ENCODE results near the gene MIF.
"Not testable (repeated sequence)": the region's sequence is repeated elsewhere in the genome, so short reads cannot be mapped to it uniquely, and the experiment has no call there.

MIF gene

DNA sequence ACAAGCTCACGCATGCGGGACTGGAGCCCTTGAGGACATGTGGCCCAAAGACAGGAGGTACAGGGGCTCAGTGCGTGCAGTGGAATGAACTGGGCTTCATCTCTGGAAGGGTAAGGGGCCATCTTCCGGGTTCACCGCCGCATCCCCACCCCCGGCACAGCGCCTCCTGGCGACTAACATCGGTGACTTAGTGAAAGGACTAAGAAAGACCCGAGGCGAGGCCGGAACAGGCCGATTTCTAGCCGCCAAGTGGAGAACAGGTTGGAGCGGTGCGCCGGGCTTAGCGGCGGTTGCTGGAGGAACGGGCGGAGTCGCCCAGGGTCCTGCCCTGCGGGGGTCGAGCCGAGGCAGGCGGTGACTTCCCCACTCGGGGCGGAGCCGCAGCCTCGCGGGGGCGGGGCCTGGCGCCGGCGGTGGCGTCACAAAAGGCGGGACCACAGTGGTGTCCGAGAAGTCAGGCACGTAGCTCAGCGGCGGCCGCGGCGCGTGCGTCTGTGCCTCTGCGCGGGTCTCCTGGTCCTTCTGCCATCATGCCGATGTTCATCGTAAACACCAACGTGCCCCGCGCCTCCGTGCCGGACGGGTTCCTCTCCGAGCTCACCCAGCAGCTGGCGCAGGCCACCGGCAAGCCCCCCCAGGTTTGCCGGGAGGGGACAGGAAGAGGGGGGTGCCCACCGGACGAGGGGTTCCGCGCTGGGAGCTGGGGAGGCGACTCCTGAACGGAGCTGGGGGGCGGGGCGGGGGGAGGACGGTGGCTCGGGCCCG, at the start of gene MIF:
TSS of gene MIF (plus strand) at position 439 of the 765 bp plus-strand sequence. CDS start at position 531, 92 bp downstream.
- peak; percentile 95 for DNase-seq (ENCODE audit: low spot score)

DNA sequence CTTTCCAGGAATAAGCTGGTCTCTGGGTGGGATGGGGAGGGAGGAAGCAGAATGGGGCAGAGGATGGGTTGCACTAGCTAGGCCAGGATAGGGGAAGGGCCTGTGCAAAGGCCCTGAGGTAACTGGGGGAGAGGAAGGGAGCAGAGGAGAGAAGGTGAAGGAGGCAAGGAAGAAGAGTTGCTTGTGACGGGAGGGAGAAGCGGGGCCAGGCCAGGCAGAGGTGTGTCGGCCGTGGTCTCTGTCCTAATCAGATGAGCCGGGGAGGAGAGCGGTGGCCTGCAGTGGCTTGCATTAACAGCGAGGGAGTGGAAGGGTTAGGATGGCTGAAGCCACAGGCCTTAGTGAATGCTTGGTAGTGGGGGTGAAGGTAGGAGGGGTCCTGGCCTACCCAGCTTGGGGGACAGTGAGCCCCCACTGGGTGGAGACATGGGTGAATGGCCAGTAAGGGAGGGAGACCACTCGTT, 49.4 kb upstream of the MIF start:
- no peak for DNase-seq (ENCODE audit: low spot score)

GRCh38 chr22:23845265-23846080, 48.7 kb upstream of the MIF start:
- no peak for DNase-seq (ENCODE audit: low spot score)

DNA sequence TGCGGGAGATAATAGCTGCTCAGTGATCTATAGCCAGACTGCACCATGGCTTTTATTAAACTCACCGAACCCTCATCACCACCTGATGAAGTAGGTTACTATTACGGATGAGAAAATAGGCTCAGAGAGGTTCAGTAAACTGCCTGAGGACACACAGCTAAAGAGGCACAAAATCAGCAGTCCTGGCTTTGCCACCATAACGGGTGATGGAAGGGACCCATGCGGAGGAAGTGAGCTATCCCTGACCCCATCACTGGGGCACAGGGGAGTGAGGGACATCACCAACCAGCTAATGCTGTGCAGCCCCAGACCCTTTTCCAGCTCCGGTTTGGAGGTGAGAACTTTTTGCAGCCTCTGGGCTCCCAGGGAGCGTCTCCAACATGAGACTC, 48.1 kb upstream of the MIF start:
- no peak for DNase-seq (ENCODE audit: low spot score)

DNA sequence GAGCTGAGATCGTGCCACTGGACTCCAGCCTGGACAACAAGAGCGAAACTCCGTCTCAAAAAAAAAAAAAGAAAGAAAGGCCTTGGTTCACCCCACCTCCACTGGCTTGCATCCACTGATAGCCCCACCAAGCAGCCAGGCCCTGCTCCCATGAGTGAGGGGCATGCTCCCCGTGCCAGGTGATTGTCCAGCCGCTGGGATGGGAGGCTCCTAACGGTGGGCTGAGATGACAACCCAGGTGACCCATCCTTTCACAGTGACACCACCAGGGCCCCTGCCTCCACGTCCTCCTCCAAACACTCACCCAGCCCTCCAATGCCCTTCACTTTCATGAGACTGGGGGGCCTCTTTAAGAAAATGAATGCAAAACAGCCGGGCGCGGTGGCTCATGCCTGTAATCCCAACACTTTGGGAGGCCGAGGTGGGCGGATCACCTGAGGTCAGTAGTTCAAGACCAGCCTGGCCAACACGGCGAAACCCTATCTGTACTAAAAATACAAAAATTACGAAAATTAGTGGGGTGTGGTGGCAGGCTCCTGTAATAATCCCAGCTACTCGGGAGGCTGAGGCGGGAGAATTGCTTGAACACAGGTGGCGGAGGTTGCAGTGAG, 46.8 kb upstream of the MIF start:
- DNase-seq (ENCODE audit: low spot score): no peak

GRCh38 chr22:23847991-23848864, 46.0 kb upstream of the MIF start:
- DNase-seq (ENCODE audit: low spot score): no peak

- peak; percentile 85 for DNase-seq (ENCODE audit: low spot score)
These were observed 44.9 kb upstream of the MIF start for GRCh38 chr22:23849009-23850006.

DNA sequence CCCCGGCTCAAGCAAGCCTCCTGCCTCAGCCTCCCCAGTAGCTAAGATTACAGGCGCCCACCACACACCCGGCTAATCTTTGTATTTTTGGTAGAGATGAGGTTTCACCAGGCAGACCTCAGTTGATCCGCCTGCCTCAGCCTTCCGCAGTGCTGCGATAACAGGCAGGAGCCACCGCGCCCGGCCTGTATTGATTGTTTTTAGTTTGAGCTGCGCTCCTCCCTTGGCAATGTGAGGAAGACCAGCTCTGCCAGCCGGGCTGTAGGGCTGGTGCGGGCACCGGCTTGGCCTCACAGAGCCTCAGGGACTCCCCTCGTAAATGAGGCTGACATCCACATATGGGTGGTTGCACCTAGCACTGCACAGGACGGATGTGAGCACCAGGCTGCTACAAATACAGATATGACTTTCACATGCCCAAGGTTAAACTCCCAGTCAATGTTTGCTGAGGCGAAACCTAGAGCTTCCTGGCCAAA, 44.0 kb upstream of the MIF start:
- DNase-seq (ENCODE audit: low spot score): no peak

GRCh38 chr22:23856721-23857605, 37.2 kb upstream of the MIF start:
- DNase-seq (ENCODE audit: low spot score): no peak

DNA sequence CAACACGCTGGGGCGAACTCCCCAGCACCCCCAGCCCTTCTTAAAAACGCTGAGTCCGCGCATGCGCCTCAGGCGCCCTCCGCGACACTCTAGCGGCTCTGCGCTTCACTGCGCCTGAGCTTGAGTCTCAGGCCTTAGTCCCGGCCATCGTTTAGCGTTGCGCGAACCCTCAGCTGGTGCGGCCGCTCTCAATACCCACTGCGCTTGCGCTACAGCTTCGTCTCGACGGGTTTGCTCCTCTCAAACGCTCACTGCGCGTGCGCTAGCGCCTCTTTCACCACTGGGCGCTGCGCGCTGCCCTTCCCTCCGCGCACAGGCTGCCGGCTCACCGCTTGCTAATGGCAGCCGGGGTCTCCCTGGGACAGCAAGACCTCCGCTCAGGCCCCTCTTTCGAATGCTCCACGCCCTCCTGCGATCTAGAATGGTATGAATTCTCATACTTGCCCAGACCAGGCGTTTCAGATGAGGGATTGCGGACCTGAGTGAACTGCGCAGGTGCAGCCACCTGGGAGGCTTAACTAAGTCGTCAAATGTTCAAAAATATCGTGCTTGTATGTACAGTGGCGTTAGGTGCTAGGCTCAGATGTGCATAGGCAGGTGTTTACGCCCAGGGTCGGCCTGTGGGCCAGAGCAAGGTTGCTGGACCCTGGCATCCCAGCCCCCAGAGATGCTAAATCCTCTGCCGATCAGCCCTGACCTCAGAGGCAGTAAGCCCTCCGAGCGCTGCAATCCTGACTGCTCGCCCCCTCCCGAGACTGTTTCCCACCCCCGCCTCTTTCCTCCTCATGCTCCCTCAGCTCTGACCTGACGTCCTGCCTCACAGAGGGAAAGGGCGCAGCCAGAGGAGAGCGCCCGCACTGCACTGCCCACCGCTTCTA, 36.3 kb upstream of the MIF start, which contains the start of gene SLC2A11:
TSS of gene SLC2A11 (plus strand) at position 270 of the 878 bp plus-strand sequence. CDS start at position 395, 125 bp downstream.
- DNase-seq (ENCODE audit: low spot score): peak; percentile 96

- DNase-seq (ENCODE audit: low spot score): no peak
These were observed 35.7 kb upstream of the MIF start for GRCh38 chr22:23858484-23858815.

GRCh38 chr22:23859201-23859600, 35.0 kb upstream of the MIF start:
- no peak for DNase-seq (ENCODE audit: low spot score)

DNA sequence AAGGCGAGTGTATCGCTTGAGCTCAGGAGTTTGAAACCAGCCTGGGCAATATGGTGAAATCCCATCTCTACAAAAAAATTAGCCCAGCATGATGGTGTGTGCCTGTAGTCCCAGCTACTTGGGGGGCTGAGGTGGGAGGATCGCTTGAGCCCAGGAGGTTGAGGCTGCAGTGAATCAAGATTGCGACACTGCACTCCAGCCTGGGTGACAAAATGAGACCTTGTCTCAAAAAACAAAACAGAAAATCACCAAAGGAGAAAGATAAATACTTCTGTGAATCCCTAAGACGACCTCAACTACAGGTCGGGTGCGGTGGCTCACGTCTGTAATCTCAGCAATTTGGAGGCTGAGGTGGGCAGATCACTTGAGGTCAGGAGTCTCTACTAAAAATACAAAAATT, 34.0 kb upstream of the MIF start:
- DNase-seq (ENCODE audit: low spot score): not testable (repeated sequence)

DNA sequence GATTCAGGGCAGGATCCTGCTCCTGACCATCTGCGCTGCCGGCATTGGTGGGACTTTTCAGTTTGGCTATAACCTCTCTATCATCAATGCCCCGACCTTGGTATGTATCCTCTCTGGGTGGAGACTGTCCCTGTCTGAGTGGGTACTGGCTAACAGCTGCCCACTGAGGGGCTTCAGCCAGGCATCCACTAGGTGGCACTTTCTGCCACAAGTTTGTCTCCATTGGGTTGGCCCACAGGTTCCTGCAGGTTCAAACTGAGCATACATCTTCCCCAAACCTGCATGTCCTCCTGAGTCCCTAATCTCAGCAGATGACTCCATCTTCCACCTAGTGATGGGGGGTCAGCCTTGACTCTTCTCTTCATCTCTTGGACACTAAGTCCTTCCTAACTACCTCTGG, 32.1 kb upstream of the MIF start:
- peak; percentile 17 for DNase-seq (ENCODE audit: low spot score)

GRCh38 chr22:23864499-23865154, 29.6 kb upstream of the MIF start:
- not testable (repeated sequence) for DNase-seq (ENCODE audit: low spot score)

- DNase-seq (ENCODE audit: low spot score): no peak
These were observed 25.6 kb upstream of the MIF start for GRCh38 chr22:23868580-23868979.

DNA sequence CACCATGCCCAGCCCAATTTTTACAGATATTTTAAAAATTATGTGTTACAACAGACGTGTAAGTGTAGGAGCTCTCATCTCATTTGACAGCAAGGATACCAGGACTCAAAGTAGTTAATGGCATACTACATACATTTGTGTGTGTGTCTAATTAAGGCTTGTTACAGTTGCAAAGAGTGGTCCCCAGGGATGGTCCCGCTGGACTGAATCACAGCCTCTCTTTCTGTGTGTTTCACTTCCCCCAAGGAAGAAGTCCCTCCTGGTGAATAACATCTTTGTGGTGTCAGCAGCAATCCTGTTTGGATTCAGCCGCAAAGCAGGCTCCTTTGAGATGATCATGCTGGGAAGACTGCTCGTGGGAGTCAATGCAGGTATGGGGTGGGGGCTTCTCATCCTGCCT, 19.3 kb upstream of the MIF start:
- DNase-seq (ENCODE audit: low spot score): no peak

DNA sequence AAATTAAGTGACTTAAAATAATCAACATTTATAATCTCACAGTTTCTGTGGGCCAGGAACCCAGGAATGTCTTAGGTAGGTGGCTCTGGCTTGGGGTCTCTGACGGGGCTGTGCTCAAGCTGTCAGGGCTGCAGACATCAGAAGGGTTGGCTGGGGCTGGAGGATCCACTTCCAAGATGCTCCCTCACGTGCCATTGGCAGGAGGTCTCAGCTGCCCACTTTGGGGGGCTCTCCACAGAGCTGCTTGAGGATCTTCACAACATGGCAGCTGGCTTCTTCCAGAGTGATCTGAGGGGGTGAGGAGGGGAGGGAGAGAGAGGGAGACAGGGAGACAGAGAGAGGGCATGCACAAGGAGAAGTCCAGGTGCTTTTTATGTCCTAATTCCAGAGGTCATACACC, 18.4 kb upstream of the MIF start:
- no peak for DNase-seq (ENCODE audit: low spot score)

All from CD4-positive, alpha-beta T cell treated with Interleukin-15 for 4 hours (primary cell).